ENCODE data around the gene CSNK2A2. TPM values are rescaled to one million over a fixed set of nuclear protein-coding genes. Genes with fewer than 3 reads are reported as not detected.

The CSNK2A2 gene
- total RNA-seq, 8 experiments from 2014 or later, result 20.8 to 72.6 (median 33.4) TPM

DNA sequence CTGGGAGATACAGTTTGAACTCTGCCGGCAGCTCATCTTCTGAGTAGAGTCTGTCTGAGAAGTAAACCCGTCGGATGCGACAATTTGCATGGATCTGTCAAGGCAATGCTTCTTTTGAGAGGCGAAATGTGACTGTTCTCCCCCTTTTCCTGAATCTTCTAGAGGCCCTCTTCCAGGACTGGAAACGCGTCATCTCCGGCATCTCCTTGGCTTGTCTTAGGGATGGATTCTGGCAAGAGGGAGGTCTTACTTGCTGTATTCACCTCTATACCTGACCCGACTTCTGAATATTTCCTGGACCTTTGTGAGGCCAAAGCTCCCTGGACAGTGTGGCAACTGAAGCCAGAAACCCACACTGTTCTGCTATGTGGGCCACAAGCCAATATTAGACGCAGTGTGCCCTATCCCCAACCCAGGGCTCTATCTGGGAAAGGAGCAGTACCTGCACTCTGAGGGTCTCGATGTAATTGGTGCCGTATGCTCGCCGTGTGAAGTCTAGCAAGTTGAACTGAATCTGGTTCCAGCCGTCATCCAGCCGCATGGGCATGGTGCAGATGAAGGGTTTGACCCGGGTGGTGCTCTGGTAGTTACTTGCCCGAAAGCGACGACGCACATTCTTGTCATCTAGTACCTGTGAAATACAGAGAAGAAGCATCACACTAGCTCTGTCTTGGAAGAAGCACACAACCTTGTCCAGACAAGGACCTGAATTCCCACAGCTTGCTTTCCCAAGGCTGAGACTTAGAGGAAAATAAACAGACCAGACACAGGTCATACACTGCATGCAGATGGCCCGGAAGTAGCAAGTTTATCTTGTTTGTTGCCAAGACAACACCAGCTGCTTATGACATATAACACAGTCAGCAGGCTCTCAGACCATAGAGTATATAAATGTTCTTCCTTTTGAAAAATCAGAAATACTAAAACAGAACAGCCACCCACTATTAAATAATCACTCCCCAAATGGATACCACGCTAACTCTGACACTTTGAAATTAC is 82.8 kb downstream of the CSNK2A2 start:
- 40 to 100% (median 95%) methylated on average over 1 to 19 of the region's 23 CpGs for WGBS, 10 experiments
- peak in 2 of 8 experiments; percentile 10 to 17 for ATAC-seq (replicated peaks in 6 of 8)
- in situ Hi-C loops (cut with MboI; ENCODE audit: low pct_unique_long_range_greater_than_20kb in 2 of 9, low sequenced_read_pairs in 9 of 9, unreplicated experiment in 9 of 9), result loop anchor here in 3 of 9 experiments (25.0 kb wide), 3 partner anchors 103 to 228 kb away; partner anchors contain the start of genes USB1 (in 1 of the 3) and ZNF319 (in 1 of the 3)
- H3K4me3 ChIP-seq, result no peak overlapping the region
- H3K4me1 ChIP-seq (replicated peaks in 1 of 2), result peaks cover 31 to 32% of the 10 kb centered on the region in 2 donors
- no peak overlapping the region for H3K27ac ChIP-seq

DNA sequence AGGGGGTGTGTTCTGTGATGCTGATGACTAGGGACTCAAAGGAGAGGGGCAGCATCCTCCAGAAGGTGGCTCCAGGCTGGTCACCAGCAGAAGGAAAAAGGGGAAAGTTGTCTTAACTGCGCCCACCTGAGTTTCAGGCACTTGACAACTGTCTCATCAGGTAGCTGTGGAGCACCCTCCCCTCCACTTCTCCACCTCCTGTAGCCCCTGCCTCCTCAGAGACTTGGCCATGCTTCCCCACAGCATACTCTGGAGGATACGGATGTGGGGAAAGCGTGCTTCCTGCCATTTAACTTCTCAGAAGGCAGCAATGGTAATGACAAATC is 86.6 kb downstream of the CSNK2A2 start:
- WGBS, 10 experiments, result 94 to 100% (median 100%) methylated on average over 1 to 3 of the region's 3 CpGs; no CpG with 5 or more reads in 5 of the 10 experiments
- ATAC-seq (replicated peaks in 6 of 8), result no peak
- in situ Hi-C loops (cut with MboI; ENCODE audit: low pct_unique_long_range_greater_than_20kb in 2 of 9, low sequenced_read_pairs in 9 of 9, unreplicated experiment in 9 of 9), result loop anchor here in 3 of 9 experiments (25.0 kb wide), 3 partner anchors 99 to 224 kb away; partner anchors contain the start of genes USB1 (in 1 of the 3) and ZNF319 (in 1 of the 3)
- H3K4me1 ChIP-seq (replicated peaks in 1 of 2), result peaks cover 14 to 19% of the 10 kb centered on the region in 2 donors
- H3K4me3 ChIP-seq, result no peak overlapping the region
- H3K27ac ChIP-seq, result no peak overlapping the region

GRCh38 chr16:58110571-58111301 is 87.2 kb downstream of the CSNK2A2 start:
- H3K4me3 ChIP-seq, result no peak overlapping the region
- peak in 6 of 8 experiments; percentile 16 to 83 (median 78) for ATAC-seq (replicated peaks in 6 of 8)
- H3K27ac ChIP-seq, result no peak overlapping the region
- WGBS, 10 experiments, result 0 to 50% (median 33%) methylated on average over 1 to 6 of the region's 12 CpGs; no CpG with 5 or more reads in 2 of the 10 experiments
- H3K4me1 ChIP-seq (replicated peaks in 1 of 2), result peaks cover 14 to 16% of the 10 kb centered on the region in 2 donors
- in situ Hi-C loops (cut with MboI; ENCODE audit: low pct_unique_long_range_greater_than_20kb in 2 of 9, low sequenced_read_pairs in 9 of 9, unreplicated experiment in 9 of 9), result loop anchor here in 3 of 9 experiments (25.0 kb wide), 3 partner anchors 98 to 223 kb away; partner anchors contain the start of genes USB1 (in 1 of the 3) and ZNF319 (in 1 of the 3)

DNA sequence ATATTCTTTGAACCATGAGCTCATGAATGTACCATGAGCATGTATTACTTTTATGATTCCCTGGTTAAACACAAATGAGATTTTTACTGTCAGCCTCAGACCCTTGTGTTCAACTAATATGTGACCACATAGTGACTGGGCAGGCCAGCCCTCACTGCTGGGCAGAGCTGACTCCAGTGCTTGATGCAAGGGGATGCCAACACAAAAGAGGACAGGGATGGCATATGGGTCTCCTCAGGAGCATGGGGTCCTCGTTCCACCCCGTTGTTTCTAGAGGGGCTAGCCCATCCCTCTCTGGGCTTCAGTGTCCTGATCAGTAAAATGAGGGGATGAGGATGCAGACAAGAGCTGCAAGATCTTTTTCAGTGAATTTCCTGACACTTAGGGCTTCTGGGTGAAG is 88.0 kb downstream of the CSNK2A2 start:
- no peak for ATAC-seq (replicated peaks in 6 of 8)
- H3K4me1 ChIP-seq (replicated peaks in 1 of 2), result peaks cover 14 to 16% of the 10 kb centered on the region in 2 donors
- 100% methylated on average over 2 of the region's 2 CpGs; no CpG with 5 or more reads in 9 of the 10 experiments for WGBS, 10 experiments
- in situ Hi-C loops (cut with MboI; ENCODE audit: low pct_unique_long_range_greater_than_20kb in 2 of 9, low sequenced_read_pairs in 9 of 9, unreplicated experiment in 9 of 9), result loop anchor here in 3 of 9 experiments (25.0 kb wide), 3 partner anchors 98 to 223 kb away; partner anchors contain the start of genes USB1 (in 1 of the 3) and ZNF319 (in 1 of the 3)
- no peak overlapping the region for H3K4me3 ChIP-seq
- H3K27ac ChIP-seq, result no peak overlapping the region

- in situ Hi-C loops (cut with MboI; ENCODE audit: low pct_unique_long_range_greater_than_20kb in 2 of 9, low sequenced_read_pairs in 9 of 9, unreplicated experiment in 9 of 9), result loop anchor here in 3 of 9 experiments (25.0 kb wide), 3 partner anchors 97 to 222 kb away; partner anchors contain the start of genes USB1 (in 1 of the 3) and ZNF319 (in 1 of the 3)
- WGBS, 10 experiments, result 33 to 100% (median 90%) methylated on average over 2 to 7 of the region's 8 CpGs
- Histone ChIP-seq H3K4me3 (no peak overlapping the region), H3K4me1 (replicated peaks in 1 of 2) (peaks cover 14 to 16% of the 10 kb centered on the region in 2 donors), H3K27ac (no peak overlapping the region)
- ATAC-seq (replicated peaks in 6 of 8), result no peak
These were observed 88.6 kb downstream of the CSNK2A2 start for GRCh38 chr16:58109330-58109729.

Other genes with a start within 250 kb of the CSNK2A2 start
- 1 to 10 TPM in 4 of 8 experiments, under 1 TPM in 3, not detected in 1; 0.05 to 2.1 (median 1.2) TPM for gene CNGB1, start 227.0 kb downstream of the CSNK2A2 start, total RNA-seq
- 1 to 10 TPM; 3.5 to 7.4 (median 5.2) TPM for gene ZNF319, start 197.4 kb downstream of the CSNK2A2 start, total RNA-seq
- 10 to 100 TPM; 10.9 to 40.0 (median 16.2) TPM for gene USB1, start 196.7 kb downstream of the CSNK2A2 start, total RNA-seq
- gene MMP15, start 172.4 kb downstream of the CSNK2A2 start, total RNA-seq, result 10 to 100 TPM in 5 of 8 experiments, 1 to 10 TPM in 3; 2.6 to 30.3 (median 14.8) TPM
- 10 to 100 TPM; 36.8 to 92.8 (median 67.3) TPM for gene CFAP20, start 68.7 kb downstream of the CSNK2A2 start, total RNA-seq
- not detected for gene PRSS54, start 96.9 kb upstream of the CSNK2A2 start, total RNA-seq
- gene GINS3, start 194.4 kb upstream of the CSNK2A2 start, total RNA-seq, result 10 to 100 TPM in 3 of 8 experiments, 1 to 10 TPM in 5; 1.7 to 13.6 (median 6.0) TPM